AG04449 (cell line): ENCODE results near the gene CCDC97.

ENCODE experiments used
- CTCF ChIA-PET: fragments of 350-600 bp; formaldehyde crosslinking; extraction: SDS; loops from one replicate; lab custom pipeline; 2021; ENCODE audit warnings: antibody characterized with exemption; lab: Yijun Ruan, JAX
- POLR2A ChIA-PET: fragments of 400-600, 350-600 bp; formaldehyde crosslinking; extraction: SDS; loops from one replicate; lab custom pipeline; 2020; ENCODE audit warnings: antibody characterized with exemption, inconsistent platforms; lab: Yijun Ruan, JAX
- DNase-seq: peaks from one replicate; pipeline ENCODE4 v3.0.0-alpha.2; 2010; ENCODE audit warnings: low read depth, low spot score
- H3K4me3 ChIP-seq: 2 replicates; pipeline ENCODE4 v1.5.1; 2011; ENCODE audit warnings: low read depth, mild to moderate bottlenecking, control low read depth, low read length
- TF ChIP-seq, protein P1 (sequence below): IDR thresholded peaks from one replicate; pipeline ENCODE4 v1.5.1; 2011; ENCODE audit warnings: mild to moderate bottlenecking, moderate library complexity, low read length, control low read depth, inconsistent platforms; ENCODE audit not compliant: insufficient read depth; ENCODE audit errors: missing control alignments

The CCDC97 gene

DNA sequence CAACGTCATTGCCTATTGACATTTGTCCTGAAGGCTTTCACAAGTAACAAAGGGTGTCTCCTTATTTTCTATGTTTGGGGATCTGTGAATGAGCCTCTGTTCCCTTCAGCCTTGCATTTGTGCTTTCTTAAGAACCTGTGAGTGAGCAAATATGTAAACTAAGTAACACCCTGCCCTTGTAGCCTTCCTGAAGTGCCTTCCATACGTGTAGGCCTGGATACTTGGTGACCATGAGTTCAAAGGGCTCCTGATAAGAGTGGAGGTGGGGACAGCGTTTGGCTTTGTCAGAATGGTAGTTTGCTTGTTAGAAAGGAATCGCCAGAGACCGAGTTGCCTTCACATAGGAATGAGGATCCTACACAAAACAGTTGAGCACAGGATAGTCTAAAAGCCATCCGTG lies 14.5 kb upstream of the CCDC97 start:
- POLR2A ChIA-PET = no interaction called here
- CTCF ChIA-PET = interaction anchor here (1.1 to 12.7 kb wide), 2 partner anchors 14 to 31 kb away, joined by 5 to 164 read pairs; partner anchors contain the start of genes CCDC97 and HNRNPUL1
- DNase-seq = no peak
- TF ChIP-seq, protein P1, sequence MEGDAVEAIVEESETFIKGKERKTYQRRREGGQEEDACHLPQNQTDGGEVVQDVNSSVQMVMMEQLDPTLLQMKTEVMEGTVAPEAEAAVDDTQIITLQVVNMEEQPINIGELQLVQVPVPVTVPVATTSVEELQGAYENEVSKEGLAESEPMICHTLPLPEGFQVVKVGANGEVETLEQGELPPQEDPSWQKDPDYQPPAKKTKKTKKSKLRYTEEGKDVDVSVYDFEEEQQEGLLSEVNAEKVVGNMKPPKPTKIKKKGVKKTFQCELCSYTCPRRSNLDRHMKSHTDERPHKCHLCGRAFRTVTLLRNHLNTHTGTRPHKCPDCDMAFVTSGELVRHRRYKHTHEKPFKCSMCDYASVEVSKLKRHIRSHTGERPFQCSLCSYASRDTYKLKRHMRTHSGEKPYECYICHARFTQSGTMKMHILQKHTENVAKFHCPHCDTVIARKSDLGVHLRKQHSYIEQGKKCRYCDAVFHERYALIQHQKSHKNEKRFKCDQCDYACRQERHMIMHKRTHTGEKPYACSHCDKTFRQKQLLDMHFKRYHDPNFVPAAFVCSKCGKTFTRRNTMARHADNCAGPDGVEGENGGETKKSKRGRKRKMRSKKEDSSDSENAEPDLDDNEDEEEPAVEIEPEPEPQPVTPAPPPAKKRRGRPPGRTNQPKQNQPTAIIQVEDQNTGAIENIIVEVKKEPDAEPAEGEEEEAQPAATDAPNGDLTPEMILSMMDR = no peak
- H3K4me3 ChIP-seq = no peak overlapping the region

DNA sequence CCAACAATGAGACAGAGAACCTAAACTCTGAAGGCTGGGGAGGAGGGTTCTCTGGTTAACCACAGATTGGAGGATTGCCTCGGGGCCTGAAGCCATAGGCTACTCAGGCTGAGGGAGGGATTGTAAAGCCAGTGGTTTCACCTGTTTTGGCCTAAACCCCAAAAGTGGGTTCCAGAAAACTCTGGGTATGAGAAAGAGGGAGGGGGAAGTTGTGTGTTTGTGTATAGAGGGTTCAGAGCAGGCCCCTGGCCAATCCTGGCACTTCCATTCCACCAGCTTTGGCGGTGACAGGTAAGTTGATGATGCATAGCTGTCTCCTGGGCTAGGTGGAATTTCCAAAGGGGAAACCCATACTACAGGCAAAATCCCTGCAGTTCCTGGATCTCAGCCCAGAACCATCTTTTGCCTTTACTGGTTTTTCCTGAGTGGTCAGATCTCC lies 13.5 kb upstream of the CCDC97 start:
- no peak for DNase-seq
- TF ChIP-seq, protein P1 = no peak
- CTCF ChIA-PET = interaction anchor here (1.6 to 12.7 kb wide), 3 partner anchors 9 to 92 kb away, joined by 5 to 164 read pairs (median 20); partner anchors contain the start of gene CCDC97
- no peak overlapping the region for H3K4me3 ChIP-seq
- POLR2A ChIA-PET = no interaction called here

DNA sequence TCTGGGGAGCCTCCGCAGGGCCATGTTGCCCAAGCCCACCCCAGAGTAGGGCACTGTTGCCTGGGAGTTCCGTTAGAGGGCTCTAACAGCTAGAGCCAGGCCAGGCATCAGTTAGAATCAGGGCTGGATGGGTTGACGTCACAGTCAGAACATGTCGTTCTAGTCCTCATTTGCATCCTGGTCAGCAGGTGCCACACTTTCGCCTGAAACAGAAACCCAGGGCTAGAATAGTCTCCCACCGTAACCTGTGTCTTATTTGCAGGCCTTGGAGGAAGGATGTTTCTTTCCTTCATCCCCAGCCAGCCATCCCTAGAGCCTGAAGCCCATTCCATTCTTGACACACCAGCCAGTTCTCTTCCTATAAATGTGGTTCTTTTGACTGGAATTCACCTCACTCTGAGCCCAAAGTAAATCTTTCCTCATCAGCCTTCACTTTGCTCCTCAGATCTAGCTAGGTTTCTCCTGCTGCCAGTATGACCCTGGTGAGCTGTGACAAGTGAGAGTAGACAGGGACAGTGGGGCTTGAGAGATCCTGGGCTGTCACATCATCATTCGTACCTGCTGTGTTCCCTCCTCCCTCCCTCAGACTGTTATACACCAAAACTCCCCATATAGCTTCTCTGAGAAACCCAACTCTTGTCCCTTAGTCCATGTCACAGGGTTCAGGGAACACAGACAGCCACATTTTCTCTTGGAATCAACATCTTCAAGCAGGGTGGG lies 12.2 kb upstream of the CCDC97 start:
- ChIA-PET POLR2A (interaction anchor here (0.6 to 1.6 kb wide), 5 partner anchors 11 to 256 kb away, joined by 3 to 4 read pairs (median 4); no protein-coding TSS in a partner anchor), CTCF (interaction anchor here (1.6 to 12.7 kb wide), 4 partner anchors 8 to 93 kb away, joined by 5 to 164 read pairs (median 12); partner anchors contain the start of gene CCDC97)
- TF ChIP-seq, protein P1 = no peak
- DNase-seq = no peak
- no peak overlapping the region for H3K4me3 ChIP-seq

DNA sequence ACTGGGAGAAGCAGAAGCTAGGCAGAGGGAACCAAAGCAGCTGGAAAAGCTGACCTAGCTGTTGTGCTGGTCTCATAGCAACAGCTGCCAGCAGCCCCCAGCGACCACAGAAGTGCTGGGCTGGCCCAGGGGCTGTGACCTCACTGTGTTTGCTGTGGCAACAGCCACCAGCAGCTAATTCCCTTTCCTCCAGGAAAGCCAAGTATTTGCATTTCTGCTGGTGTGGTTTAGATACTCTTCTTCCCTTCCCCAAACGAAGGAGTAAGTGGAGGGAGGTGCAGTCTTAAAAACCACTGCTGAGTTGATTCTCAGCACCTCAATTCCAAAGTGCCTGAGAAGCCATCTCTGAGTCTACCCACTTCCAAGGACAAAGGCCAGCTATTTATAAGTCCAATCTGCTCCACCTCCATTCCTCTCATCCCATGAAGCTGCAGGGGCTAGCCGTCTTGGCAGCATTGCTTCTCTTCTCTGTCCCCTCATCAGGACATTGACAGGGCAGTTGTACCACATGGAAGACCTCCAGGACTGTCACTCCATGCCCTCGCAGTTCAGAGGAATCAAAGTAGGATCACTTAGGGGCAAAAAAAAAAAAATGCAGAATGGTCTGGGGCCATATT lies 11.5 kb upstream of the CCDC97 start:
- ChIA-PET POLR2A (interaction anchor here (0.6 to 1.6 kb wide), 5 partner anchors 11 to 257 kb away, joined by 3 to 4 read pairs (median 4); no protein-coding TSS in a partner anchor), CTCF (interaction anchor here (2.0 to 12.7 kb wide), 3 partner anchors 11 to 94 kb away, joined by 5 to 164 read pairs (median 20); partner anchors contain the start of gene CCDC97)
- no peak overlapping the region for H3K4me3 ChIP-seq
- peak; percentile 37 for DNase-seq
- TF ChIP-seq, protein P1 = no peak

DNA sequence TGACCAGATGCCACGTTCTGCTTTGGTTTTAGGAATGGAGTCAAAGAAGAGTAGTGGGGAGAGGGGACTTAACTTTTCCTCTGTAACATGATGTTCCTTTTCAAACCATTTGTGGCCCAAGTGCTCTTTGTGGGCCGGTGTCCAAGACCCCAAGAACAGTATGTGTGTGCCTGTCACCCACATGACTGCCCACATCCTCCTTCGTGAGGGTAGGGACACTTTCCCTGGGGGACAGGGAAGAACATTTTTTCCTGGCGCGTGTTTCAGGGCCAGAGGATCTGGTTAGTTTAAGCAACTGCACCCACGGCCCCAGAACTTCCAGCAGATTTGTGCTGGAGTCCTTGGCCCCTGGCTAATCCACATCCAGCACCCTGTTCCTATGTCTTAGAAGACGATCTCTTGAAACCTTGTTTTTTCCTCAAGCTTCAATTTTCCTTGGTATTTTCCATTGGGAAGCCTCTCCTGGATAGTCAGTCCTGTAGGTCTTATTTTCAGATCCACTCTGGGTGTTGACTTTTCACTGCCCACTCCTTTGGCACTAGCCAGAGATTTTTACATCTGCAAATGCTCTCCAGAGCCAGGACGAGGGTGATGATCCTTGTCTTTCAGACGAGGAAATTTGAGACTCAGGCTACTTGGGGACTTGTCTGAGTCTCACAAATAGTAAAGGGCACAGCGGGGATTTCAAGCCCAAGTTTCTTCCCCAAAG lies 10.8 kb upstream of the CCDC97 start:
- no peak for DNase-seq
- H3K4me3 ChIP-seq = no peak overlapping the region
- TF ChIP-seq, protein P1 = no peak
- CTCF ChIA-PET = interaction anchor here (2.0 to 12.7 kb wide), 3 partner anchors 10 to 95 kb away, joined by 5 to 164 read pairs (median 20); partner anchors contain the start of gene CCDC97
- POLR2A ChIA-PET = interaction anchor here (0.9 to 1.6 kb wide), 2 partner anchors 10 to 14 kb away, joined by 4 read pairs; no protein-coding TSS in a partner anchor
